GM10248 (cell line): ENCODE data around the gene CRP.

Source experiments
- CTCF ChIA-PET: fragments of 300-600 bp; sonication (Branson Sonifier 250); formaldehyde crosslinking; extraction: SDS; loops from one replicate; lab custom pipeline; 2021; ENCODE audit warnings: antibody characterized with exemption; lab: Yijun Ruan, JAX
- POLR2A ChIA-PET: fragments of 350-650 bp; sonication (Branson Sonifier 250); formaldehyde crosslinking; extraction: SDS; loops from one replicate; lab custom pipeline; 2020; ENCODE audit warnings: antibody characterized with exemption; lab: Yijun Ruan, JAX
- DNase-seq: peaks from one replicate; pipeline ENCODE4 v3.0.0; 2012; ENCODE audit errors: extremely low spot score
- TF ChIP-seq, protein P1 (sequence below): IDR thresholded peaks from 2 replicates; pipeline ENCODE4 v1.5.1; 2012; ENCODE audit warnings: mild to moderate bottlenecking, low read depth; ENCODE audit errors: extremely low read depth, missing control alignments, control extremely low read depth

The CRP gene

DNA sequence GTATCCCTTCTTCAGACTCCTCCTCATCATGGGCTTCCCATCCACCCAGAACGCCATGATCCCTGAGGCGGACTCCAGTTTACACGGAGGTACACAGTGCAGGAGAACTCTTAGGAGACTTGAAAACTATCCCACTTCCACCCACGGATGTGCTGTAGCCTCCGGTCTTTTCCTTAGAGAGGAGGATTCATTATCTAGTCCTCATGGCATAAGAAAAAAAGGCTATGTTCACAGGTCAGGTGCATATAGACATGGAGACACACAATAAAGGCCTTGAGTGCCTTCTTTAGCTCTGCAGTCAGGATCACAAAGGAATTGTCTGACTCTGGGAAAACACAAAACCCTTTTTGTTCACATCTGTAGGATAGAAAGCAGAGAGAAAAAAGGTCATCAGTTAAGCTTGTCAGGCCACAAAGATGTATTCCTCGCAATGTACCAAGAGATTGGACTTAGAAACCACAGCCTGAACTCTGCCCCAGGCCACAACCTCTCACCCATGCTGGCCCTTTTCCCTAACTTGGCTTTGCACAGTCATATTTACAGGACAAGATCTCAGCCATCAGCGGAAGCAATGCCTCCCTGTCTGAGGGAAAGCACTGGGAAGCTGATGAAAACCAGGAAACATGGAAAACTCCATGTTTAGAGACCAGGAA, 9.0 kb downstream of the CRP start:
- POLR2A ChIA-PET = no interaction called here
- DNase-seq = no peak
- CTCF ChIA-PET = interaction anchor here (1.8 kb wide), 1 partner anchor 11 kb away, joined by 6 read pairs; no protein-coding TSS in a partner anchor
- TF ChIP-seq, protein P1, sequence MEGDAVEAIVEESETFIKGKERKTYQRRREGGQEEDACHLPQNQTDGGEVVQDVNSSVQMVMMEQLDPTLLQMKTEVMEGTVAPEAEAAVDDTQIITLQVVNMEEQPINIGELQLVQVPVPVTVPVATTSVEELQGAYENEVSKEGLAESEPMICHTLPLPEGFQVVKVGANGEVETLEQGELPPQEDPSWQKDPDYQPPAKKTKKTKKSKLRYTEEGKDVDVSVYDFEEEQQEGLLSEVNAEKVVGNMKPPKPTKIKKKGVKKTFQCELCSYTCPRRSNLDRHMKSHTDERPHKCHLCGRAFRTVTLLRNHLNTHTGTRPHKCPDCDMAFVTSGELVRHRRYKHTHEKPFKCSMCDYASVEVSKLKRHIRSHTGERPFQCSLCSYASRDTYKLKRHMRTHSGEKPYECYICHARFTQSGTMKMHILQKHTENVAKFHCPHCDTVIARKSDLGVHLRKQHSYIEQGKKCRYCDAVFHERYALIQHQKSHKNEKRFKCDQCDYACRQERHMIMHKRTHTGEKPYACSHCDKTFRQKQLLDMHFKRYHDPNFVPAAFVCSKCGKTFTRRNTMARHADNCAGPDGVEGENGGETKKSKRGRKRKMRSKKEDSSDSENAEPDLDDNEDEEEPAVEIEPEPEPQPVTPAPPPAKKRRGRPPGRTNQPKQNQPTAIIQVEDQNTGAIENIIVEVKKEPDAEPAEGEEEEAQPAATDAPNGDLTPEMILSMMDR = no peak

DNA sequence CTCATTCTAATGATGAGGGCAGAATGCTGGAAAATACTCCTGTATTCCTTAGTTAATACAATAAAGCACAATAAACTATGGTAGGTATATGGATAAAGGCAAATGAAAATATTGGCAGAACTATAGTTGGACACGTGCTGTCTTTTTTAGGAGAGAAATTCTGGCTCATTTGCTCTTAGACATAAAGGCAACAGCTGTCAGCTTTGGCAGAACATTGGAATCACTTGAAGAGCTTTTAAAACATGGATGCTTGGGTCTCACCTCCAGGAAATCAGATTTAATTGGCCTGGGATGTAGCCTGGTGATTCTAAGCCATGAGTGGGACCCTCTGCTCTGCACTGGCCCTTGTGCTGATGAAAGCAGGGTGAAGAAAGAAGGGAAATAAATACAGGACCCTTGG, 9.9 kb downstream of the CRP start:
- ChIA-PET POLR2A (no interaction called here), CTCF (no interaction called here)
- TF ChIP-seq, protein P1 = no peak
- no peak for DNase-seq

DNA sequence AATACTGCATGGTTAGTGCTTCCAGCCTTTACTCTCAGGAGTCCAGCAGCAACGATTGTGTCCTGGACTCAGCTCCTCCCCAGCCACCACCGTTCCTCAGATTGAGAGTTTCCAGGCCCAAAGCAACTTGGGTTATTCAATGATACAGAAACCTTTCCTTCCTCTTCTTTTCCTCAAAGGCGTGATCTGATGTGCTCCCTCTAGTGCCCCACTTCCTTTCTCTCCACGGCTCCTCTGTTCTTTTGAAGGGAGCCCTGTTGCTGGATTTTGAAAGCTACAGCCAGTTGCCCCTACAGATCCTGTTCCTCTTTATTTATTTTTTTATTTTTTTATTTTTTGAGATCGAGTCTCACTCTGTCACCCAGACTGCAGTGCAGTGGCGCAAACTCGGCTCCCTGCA, 14.1 kb downstream of the CRP start:
- POLR2A ChIA-PET = no interaction called here
- CTCF ChIA-PET = interaction anchor here (1.3 to 1.4 kb wide), 2 partner anchors 12 to 24 kb away, joined by 3 to 4 read pairs; no protein-coding TSS in a partner anchor
- TF ChIP-seq, protein P1 = no peak
- no peak for DNase-seq

DNA sequence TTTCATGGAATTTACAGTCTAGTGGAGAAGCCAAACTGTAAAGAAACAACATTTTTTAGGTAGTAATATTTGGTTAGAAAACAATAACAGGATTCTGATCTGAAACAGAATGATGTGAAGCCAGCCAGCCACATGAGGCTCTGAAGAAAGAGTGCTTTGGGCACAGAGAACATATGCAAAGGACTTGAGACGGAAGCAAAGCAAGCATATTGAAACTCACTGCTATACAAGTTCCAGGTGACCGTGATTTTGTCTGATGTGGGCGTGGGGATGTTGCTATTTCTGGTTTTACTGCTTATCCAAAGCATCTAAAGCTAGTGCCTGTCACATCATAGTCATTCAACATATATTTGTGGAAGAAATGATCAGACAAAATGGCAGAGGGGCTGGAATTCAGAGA, 14.7 kb downstream of the CRP start:
- POLR2A ChIA-PET = no interaction called here
- no peak for DNase-seq
- TF ChIP-seq, protein P1 = no peak
- CTCF ChIA-PET = interaction anchor here (1.3 kb wide), 1 partner anchor 24 kb away, joined by 3 read pairs; no protein-coding TSS in a partner anchor

DNA sequence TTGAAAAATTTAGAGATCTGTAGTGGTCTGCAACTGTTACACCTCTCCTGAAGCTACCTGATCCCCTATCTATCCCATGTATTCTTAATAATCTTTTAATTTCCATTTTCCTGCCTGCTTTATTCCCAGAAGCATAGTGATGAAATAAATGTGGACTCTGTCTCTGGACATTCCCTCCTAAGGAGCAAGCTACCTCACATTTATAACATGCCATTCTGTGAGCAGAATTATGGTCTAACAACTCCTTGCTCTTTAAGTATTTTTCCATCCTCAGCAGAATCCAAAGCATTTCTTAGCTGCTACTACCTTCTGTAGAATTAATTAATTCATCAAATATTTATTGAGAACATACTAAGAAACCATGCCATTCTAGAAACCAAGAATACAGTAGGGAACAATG, 15.1 kb downstream of the CRP start:
- POLR2A ChIA-PET = no interaction called here
- CTCF ChIA-PET = interaction anchor here (1.3 kb wide), 1 partner anchor 23 kb away, joined by 3 read pairs; no protein-coding TSS in a partner anchor
- no peak for DNase-seq
- TF ChIP-seq, protein P1 = no peak

DNA sequence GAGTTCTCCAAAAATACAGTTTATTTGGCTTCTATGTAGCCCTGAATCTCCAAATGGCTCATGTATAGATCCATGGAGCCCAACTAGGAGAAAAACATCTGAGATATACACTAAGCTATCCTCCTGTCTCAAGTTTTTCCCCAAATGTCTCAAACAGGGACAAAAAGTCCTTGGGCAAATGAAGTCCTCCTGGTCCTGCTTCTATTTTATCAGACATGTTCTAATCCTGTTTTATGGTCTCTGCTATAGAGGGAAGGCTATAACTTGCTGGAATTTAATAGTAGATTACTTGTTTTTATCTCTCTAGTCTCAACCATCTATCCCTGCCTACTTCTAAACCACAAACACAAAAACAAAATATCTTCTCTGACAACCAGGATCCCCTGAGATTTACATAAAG, 26.9 kb downstream of the CRP start:
- DNase-seq = no peak
- CTCF ChIA-PET = interaction anchor here (1.1 to 2.2 kb wide), 3 partner anchors 10 to 21 kb away, joined by 3 to 5 read pairs (median 4); no protein-coding TSS in a partner anchor
- TF ChIP-seq, protein P1 = no peak
- POLR2A ChIA-PET = no interaction called here
